NCI-H82 (cell line): Measurements from ENCODE around the gene BICD1.
"Not testable (repeated sequence)": the region's sequence is repeated elsewhere in the genome, so short reads cannot be mapped to it uniquely, and the experiment has no call there.

Experiments used
- DNase-seq: peaks from one replicate; lab custom pipeline; 2025; lab: John Stamatoyannopoulos, UW

Gene BICD1

DNA sequence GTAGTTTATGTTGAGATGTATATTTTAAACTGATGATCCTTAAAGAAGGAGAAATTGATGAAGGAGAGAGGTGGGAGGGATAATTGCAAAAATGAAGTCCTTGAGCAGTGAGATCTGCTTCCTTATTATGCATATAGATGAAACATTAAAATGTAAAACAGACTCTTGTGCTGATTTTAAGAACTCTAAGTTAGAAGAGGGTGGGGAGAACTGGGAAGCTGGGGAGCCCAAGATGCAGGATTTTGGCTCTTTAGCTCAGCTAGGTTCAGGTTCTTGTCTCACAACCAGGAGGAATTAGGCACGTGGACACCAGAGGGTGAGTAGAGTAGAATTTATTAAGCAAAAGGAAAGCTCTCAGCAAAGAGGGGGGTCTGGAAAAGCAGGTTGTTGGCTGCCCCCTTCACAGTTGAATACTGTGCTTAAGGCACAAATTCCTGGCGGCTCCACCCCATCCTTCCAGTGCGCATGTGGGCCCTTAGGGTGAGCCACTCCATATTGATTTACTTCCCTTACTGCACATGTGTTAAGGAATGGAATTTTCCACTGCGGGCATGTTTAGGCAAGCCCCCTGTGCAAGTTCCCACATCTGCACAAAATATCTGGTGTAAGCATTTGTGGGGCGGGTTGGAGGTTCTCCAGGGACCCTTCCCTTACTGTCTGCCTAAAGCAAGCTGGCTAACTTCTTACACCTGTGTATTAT is 141.9 kb downstream of the BICD1 start:
- DNase-seq, result no peak

DNA sequence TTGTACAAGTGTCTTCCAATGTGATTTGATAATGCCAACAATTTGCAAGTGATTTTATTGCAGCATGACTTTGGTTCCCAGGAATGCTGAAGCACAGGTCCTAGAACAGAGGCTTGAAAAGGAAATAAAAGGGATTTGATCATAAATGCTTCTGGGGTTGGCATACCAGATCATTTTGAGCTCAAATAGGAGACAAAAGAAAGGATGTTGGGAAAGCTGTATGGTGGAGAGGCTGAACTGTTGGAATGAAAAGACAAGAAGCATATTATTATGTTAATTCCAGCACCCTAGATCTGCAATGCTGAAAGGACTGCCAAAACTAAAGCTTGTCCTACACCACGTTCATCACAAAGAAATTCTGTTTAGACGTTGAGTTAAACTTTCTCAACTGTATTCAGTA is 143.1 kb downstream of the BICD1 start:
- DNase-seq, result no peak

DNA sequence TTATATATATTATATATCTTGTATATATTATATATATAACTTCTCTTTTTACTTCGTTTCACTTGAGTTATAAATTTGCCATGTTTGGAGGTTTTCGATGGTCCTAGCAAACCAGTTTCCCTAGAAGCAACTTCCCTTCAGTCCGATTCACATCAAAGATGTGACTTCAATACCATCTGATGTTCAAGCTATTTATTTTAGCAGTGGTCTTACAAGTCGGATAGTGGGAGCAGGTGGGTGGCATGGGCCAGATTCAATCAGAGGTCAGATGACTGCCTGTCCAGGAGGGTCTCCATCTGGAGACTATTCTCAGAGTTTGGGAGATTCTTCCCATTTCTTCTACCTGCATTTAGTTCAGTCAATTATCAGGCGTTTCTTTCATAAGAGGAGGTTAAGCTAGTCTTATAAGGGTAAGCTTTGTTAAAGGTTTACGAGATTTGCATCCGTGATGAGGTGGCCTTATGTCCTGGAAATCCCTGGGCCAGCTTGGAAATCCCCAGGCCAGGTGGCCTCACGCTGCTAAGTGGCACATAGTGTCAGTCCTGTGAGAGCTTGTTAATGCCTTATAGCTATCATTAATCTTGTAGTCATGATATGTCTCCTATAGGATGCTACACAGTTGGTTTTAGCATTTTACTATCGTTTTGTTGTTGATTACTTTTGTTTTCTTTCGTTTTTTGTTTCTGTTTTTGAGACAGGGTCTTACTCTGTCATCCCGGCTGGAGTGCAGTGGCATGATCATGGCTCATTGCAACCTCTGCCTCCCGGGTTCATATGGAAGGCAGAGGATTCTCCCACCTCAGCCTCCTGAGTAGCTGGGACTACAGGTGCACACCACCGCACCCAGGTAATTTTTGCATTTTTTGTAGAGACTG is 145.8 kb downstream of the BICD1 start:
- DNase-seq, result peak; percentile 99

DNA sequence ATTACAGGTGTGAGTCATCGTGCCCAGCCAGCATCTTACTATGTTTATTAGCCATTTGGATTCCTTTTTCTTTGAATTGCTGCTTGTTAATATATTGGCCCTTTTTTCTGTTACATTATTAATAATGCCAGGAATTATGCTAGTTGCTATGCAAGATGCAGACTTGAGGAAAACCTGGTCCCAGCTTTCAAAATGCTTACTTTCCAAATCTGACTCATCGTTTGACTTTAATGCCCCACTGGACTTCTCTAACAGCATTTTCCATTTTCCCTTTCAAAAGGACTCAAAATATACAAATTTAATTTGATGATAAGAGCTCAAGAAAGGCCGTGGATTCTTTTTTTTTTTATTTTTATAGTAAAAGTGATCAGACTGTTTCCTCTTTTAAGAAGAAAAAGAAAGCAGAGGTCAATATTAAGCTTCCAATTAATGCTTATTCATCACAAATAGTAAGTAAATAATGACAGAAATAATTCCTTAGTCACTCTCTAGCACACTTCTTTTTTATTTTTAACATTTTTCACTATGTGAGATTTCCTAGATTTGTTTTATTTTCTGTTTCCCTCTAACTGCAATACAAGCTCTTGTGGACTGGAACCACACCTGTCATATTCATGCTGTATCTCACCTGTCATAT is 146.6 kb downstream of the BICD1 start:
- DNase-seq, result peak; percentile 39

DNA sequence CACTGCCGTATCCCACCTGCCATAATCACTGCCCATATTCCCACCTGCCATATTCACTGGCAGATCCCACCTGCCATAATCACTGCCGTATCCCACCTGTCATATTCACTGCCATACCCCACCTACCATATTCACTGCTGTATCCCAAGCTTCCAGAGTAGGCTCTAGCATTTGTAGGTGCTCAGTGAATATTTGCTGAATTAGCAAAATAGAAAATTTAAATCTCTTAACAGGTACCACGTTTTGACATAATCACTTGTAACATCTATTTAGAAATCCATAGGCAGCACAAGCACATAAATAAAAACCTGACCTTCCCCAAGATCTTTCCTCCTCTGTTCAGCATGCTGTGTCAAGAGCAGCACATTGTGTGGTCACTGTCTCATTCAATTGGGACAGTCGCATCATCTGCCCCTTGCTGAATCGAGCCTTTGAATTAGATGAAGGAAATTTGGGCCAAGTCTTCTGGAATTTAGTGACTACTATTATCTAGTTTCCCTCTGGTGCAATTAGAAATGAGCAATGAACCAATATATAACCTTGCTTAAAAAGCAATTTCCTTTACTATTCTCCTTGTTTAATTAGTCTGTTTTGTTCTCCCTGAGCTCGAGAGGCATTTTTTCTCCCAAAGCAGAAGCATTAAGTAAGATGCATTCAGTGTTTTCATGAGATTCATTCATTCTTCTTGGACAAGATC is 147.8 kb downstream of the BICD1 start:
- DNase-seq, result no peak

DNA sequence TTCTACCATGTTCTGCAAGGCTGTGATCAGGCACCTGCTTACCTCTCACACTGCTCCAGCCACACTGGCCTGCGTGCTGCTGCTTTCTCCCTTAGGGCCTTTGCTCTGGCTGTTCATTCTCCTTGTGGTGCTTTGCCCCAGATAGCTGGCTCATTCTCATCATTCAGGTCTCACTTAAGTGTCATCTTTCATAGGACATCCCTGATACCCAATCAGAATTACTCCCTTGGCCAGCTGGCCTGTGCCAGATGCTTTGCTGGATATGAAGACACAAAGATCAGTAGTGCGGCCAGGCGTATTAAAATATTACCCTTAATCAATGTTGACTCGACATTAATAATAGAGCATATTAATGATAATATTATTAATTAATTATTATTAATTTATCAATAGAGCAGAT is 148.9 kb downstream of the BICD1 start:
- peak; percentile 48 for DNase-seq

DNA sequence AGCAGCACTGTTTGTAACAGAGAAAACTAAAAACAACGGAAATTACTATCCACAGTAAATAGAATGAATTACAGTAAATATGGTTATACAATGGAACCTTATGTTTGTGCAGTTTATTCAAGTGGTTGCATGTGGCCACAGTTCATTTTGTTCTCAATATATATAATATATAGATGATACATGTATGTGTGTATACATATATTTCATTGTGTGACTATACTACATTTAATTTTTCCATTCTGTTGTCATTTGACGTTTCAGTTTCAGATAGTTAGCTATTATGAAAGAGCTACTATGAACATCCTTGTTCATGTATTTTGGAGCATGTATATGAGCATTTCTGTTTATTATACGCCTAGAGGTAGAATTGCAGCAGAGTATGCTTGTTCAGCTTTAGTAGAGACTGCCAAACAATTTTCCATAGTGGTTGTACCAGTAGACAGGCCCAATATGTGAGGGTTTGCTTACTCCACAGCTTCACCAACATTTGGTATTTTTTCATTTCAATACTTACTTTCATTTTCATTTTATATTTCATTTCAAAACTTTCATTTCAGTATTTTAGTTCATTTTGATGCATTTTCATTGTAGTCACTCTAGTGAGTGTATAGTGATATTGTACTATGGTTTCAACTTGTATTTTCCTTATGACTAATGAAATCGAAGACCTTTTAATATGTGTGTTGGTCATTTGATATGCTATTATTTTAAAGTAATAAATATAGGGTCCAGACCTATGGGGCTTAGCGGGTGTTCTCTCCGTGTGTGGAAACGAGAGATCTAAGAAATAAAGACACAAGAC is 151.2 kb downstream of the BICD1 start:
- no peak for DNase-seq

DNA sequence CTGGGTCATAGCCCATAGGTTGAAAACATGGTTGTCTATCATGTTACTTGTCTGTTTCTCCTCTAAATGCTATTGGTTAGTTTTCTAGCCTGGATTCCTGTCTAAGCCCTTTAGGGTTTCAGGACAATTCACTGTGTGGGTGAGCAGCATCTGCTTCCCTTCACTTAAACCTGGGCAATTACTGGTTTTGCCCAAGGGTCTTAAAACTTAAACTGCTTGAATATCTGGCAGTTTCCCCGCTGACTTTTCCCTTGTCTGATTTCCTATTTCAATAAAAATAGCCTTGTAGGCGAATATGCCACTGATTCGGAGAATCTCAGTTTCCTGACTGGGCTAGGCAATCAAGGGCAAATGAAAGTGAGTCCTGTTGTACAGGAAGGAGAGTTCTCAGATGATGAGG is 154.0 kb downstream of the BICD1 start:
- peak; percentile 23 for DNase-seq

DNA sequence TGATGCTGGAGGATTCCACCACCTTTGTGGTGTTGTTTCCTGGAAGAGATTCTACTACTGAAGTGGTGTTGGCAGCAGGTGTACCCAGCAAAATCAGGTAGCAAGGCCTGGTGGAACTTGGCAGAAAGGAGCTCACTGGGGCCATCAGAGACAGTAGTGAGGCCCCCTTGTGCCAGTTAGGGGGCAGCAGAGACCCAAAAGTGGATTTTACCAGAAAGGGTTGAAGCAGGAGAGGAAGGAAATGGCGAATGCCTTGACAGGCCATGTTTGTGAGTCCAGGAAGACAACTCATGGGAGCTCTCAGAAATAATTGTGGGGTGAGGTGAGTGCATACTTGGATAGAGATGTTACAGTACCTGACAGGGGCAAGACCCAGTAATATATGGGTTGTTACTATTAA is 155.0 kb downstream of the BICD1 start:
- DNase-seq, result peak; percentile 38

DNA sequence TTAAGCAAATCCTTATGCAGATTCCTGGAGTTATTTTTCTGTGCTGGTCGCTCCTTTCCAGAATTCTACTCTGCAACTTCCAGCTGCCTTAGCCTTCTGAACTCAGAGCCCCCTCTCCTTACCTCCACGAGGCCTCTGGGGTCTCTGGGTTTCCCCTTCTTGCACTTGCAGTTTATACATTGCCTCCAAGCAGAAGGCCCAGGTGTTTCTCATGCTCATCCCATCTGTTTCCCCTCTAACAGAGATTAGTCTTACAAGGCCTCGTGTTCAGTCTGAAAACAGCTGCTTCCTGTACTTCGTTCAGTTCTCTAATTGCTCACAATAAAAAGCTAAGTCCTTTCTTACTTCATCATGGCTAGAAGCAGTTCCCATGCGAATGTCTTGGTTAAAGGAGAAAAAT is 158.3 kb downstream of the BICD1 start:
- peak; percentile 93 for DNase-seq

DNA sequence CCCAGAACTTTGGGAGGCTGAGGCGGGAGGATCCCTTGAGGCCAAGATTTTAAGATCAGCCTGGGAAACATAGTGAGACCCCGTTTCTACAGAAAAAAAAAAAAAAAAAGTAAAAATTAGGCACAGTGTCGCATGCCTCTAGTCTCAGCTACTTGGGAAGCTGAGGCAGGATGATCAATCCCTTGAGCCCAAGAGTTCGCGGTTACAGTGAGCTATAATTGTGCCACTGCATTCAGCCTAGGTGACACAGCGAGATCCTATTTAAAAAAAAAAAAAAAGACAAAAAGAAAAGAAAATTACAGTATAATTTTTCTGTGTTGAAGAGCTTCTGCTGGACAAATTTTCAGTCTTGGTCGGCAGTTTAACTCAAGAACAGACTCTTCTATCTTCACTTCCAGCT is 158.8 kb downstream of the BICD1 start:
- no peak for DNase-seq

DNA sequence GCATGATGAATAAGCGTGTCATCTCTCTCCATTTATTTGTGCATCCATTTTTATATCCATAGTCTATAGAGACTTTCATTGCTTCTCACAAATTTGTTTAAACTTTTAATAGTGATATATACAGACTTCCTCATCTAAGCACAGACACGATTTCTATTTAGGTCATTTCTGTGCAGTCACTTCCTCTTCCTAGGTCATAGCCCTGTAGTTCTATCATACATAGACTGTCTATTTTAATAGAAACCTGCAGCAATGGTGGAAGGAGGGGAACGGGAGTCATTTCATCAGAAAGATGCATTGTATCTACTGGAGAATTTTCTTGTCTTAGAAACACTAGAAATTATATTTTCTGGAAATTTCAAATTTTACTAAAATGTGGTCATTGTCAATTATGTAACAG is 159.3 kb downstream of the BICD1 start:
- no peak for DNase-seq

DNA sequence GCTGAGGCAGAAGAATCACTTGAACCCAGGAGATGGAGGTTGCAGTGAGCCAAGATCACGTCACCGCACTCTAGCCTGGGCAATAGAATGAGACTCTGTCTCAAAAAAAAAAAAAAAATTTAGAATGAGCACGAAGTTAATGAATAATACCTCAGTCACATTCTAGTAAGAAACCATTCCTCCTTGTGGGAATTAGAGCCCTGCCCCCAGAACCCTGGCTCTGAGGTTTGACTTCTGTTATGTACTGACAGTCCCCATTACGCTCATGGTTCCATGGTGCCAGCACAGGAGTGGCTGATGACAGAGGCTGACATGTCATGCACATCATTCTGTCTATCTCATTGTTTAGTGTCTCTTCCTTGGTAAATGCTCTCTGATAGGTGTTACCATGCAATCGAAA is 160.1 kb downstream of the BICD1 start:
- no peak for DNase-seq

DNA sequence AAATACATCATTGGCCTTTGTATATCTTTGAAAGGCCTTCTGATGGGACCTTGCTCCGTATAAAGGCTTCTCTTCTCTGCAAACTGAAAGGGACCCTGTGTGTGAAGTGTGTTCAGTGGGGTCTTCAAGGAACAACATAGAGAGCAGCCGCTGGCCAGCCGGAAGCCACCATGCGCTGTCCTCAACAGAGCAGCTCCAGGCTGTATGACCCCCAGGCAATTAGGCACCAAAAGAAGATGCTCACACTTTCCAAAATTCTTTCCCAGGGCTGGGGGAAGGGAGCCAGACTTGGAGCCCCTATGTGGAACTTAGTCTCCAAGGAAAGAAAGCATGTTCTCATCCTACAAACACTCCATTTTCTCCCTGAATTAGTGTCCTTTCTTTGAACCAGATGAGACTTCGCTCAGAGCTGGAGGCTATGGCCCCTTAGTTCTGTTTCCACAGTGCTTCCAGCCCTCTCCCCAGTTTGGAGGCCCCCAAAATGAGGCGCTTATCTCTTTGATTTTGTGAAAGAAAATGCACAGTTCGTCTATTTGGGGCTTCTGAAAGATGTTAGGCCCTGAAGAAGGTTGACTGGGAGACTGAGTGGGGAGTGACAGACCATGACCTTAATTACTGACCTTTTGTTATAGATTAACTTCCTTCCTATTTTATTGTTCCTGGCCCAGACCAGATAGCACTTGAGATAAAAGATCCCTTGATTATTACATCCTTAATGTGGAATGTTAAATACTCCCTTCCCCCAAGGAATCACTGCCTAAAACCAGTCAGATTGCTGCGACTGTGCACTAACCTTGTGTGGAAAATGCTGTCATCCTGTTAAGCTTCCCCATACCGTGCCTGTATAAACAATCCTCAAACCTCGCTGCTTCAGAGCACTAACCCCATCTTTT is 164.4 kb downstream of the BICD1 start:
- peak; percentile 69 for DNase-seq

DNA sequence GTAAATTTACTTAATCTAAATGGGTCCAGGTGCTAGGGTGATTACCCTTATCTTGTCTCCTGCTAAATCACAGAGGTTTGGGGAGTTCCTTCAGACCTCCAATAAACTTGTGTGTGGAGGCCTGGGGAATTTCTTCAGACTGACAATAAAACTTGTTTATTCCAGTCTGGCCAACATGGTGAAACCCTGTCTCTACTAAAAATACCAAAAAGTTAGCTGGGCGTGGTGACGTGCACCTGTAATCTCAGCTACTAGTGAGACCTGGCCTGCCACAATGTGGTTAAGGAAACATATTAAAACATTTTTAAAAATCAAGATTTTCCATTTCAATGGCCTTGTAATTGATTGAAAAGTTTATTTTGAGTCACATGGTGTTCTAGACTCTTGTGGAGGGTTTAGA is 165.8 kb downstream of the BICD1 start:
- DNase-seq, result no peak

DNA sequence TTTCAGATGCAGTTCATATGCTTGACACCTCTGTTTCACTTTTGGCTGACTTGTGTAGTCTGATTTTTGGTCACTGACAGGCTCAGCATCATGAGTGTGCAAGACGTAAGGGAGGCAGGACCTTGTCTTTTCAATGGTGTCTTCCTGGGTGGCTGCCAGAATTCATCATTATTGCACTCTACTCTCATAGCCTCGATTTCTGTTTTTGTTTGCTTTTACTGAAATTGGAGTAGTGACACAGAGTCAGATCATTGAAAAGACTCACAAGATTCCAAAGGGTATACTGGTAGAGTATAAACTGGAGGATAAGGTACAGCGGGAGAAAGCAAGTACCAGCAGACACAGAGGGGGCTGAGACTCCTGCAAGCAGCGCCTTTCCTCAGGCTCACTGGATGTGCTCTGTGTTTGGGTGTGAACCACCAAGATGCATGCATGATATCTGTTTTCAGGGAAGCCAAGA is 166.4 kb downstream of the BICD1 start:
- no peak for DNase-seq

DNA sequence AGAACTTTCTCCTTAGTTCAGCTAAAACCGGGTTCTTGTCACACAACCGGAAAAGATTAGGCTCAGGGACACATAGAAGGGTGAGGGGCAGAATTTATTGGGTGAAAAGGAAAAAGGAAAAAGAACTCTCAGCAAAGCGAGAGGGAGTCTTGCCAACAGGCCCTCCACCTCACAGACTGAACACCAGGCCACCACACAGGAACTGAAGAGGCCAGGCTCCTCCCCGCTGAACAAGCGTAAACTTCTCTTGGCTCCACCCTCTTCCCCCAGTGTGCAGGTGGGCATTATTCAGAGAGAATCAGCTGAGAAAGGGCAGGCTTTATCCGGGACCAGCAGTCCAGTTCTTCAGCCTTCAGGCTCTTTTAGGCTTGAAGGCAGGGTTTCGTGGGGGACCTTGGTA is 167.1 kb downstream of the BICD1 start:
- peak; percentile 69 for DNase-seq

DNA sequence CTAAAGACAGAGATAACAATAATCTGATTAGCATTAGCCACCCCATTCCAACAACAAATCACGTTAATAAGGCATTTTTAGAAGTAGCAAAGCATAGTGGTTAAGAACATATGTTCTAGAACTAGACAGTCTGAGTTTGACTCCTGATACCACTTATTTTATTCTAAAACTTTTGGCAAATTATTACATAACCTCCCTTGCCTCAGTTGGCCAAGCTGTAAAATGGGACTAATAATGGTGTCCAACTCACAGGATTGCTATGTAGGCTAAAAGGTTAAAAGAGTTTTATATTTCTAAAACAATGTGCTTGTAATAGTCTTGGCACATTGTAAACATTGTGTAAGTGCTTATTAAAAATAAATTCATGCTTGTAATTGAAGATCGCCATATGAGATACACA is 168.0 kb downstream of the BICD1 start:
- no peak for DNase-seq

DNA sequence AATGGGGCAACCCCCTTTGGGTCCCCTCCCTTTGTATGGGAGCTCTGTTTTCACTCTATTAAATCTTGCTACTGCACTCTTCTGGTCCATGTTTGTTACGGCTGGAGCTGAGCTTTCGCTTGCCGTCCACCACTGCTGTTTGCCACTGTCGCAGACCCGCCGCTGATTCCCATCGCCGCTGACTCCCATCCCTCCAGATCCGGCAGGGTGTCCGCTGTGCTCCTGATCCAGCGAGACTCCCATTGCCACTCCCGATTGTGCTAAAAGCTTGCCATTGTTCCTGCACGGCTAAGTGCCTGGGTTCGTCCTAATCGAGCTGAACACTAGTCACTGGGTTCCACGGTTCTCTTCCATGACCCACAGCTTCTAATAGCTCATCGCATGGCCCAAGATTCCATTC is 168.9 kb downstream of the BICD1 start:
- not testable (repeated sequence) for DNase-seq

DNA sequence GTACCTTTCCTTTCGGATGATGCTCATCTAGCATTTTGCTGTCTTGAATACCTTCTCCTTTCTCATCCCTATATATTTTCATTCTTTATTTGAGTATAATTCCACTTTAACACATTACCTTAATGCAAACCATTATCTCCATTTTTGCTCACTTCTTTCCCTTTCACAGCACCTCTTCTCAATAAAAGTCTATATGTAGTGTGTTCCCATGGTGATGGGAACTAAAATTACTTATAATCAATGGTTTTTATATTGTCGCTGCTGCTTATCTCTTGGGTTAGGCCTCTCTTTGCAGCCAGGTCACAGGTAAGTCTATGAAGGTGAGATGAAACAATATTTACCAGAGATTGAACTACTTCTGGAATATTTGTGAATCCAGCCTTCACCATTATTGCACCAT is 171.1 kb downstream of the BICD1 start:
- no peak for DNase-seq
